NCI-H345 treated with DMSO at 0.1 percent for 48 hours (cell line): ENCODE data around the gene NAALADL1.

Experiments
- DNase-seq: peaks from one replicate; lab custom pipeline; 2025; ENCODE audit not compliant: unreplicated experiment; lab: John Stamatoyannopoulos, UW

NAALADL1 gene, protein sequence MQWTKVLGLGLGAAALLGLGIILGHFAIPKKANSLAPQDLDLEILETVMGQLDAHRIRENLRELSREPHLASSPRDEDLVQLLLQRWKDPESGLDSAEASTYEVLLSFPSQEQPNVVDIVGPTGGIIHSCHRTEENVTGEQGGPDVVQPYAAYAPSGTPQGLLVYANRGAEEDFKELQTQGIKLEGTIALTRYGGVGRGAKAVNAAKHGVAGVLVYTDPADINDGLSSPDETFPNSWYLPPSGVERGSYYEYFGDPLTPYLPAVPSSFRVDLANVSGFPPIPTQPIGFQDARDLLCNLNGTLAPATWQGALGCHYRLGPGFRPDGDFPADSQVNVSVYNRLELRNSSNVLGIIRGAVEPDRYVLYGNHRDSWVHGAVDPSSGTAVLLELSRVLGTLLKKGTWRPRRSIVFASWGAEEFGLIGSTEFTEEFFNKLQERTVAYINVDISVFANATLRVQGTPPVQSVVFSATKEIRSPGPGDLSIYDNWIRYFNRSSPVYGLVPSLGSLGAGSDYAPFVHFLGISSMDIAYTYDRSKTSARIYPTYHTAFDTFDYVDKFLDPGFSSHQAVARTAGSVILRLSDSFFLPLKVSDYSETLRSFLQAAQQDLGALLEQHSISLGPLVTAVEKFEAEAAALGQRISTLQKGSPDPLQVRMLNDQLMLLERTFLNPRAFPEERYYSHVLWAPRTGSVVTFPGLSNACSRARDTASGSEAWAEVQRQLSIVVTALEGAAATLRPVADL

DNA sequence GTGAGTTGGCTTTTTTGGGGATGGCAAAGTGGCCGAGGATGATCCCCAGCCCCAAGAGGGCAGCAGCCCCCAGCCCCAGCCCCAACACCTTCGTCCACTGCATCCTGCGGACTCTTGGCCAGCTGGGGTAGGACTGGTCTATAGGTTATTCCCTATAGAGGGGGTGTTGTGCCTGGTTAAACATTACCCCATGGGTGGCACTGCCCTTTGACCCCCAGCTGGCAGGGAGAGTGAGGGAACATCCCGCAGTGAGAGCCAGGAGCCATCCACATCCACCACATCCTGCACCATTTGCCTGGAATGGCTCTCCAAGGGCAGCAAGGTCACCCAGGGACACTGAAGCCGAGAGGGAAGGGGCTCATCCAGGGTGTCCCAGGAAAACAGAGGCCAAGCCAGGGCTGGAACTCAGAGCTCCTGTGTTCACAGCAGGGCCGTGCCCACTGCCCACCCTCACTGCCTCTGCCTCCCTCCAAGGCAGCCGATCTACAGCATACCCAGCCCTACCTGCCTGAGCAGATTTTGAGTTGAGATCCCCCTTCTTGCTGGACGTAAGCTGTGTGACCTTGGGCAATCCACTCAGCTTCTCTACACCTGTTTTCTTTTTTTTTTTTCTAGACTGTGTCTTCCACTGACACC is at the start of gene NAALADL1:
TSS of gene NAALADL1 (minus strand) at position 135 of the 636 bp plus-strand sequence. CDS start at position 103, 32 bp downstream.
- DNase-seq = no peak

DNA sequence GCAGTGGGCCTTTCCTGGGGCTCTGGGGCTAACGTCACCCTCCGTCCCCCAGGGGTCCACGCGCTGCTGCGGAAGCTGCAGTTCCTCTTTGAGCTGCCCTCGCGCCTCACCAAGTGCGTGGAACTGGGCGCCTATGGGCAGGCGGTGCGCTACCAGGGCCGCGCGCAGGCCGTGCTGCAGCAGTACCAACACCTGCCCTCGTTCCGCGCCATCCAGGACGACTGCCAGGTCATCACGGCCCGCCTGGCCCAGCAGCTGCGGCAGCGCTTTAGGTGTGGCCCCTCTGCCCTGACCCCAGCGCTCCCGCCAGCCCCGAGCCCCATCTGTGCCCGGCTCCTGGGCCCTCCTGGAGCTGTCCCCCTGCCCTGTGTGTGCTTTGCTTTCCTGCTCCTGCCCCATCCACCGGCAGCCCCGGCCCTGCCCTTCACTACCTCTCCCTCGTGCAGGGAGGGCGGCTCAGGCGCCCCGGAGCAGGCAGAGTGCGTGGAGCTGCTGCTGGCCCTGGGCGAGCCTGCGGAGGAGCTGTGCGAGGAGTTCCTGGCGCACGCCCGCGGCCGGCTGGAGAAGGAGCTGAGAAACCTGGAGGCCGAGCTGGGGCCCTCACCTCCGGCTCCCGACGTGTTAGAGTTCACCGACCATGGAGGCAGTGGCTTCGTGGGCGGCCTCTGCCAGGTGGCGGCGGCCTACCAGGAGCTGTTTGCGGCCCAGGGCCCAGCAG is 49.6 kb upstream of the NAALADL1 start:
- DNase-seq = no peak

DNA sequence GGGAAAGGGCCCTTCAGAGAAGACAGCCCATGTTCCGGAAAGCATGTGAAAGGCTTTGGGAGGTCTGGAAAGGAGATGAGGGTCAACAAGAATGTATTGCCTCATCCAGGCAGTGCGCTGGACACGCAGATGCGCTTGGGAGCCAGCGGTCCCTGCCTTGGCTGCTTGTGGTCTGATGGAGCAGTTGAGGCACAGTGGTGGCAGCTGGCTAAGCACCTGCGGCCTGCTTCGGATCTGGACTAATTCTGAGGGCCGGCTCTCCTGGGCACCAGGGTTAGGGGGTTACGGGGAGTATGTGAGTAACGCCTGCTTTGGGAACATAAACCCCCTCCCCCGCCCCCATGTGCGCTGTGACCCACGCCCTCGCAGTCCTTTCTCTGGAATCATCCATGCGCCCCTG is 48.7 kb upstream of the NAALADL1 start:
- DNase-seq = no peak

DNA sequence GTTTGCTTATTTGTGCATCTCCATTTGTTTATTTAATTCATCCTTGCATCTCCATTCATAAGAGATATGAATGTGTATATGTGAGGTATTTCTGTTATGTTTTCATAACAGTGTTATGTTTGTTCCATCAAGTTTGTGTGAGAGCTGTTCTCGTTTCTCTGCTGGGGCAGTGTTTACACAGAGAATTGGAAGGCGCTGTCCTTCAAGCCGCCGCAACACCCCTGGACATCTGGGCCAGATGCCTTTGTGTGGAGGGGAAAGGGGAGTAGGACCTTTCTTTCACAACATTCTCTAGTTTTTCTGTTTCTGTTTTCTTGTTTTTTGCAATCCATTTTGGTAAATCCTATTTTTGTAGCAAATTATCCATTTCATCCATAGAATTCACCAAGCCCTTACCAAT is 46.3 kb upstream of the NAALADL1 start:
- DNase-seq = no peak

DNA sequence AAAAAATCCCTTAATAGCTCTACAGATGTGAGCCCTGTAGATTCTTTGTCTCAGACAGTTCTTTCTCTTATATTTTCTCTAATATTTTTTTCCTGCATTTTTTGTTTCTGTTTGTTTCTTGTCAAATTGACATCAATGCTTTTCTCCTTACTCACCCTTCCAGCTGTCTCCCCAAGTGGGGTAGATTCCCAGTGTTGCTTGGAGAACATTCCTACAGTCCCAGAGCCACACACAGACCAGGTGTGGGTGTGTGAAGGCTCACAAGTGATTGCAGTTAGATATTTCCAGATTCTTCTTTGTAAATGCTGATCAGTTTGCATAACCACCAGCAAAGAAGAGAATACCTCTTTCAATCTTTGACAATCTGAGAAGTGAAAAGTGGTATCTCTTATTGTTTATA is 45.1 kb upstream of the NAALADL1 start:
- DNase-seq = no peak

DNA sequence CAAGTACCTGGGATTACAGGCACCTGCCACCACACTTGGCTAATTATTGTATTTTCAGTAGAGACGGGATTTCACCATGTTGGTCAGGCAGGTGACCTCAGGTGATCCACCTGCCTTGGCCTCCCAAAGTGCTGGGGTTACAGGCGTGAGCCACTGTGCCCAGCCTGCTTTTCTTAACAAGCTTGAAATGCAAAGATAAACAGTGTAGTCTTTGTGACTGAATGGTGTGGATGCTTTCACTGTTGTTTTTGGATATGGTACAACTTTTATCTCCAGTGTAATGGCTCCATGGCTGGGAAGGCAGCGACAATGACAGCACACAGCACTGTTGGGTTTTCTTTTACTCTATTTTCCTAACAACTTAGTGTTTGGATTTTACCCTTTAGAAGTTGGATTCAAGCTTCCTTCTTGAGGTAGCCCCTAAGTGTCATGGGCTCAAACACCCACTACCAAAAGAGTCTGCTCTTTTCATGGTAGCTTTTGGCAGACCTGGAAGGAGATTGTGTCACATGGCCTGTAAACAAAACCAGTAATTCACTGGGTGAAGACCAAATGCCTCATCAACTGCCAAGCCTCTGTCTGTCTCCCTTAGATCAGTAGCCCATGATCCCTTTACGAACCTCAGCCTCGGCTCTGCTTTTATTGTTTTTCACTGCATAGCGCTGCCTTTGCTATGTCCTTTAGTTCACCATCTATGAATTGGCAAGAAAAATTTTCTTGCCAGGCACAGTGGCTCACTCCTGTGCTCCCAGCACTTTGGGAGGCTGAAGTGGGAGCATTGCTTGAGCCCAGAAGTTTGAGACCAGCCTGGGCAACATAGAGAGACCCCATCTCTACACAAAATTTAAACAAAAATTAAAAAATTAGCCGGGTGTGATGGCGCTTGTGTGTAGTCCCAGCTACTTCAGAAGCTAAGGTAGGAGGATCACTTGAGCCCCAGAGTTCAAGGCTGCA is 44.1 kb upstream of the NAALADL1 start:
- DNase-seq = no peak

DNA sequence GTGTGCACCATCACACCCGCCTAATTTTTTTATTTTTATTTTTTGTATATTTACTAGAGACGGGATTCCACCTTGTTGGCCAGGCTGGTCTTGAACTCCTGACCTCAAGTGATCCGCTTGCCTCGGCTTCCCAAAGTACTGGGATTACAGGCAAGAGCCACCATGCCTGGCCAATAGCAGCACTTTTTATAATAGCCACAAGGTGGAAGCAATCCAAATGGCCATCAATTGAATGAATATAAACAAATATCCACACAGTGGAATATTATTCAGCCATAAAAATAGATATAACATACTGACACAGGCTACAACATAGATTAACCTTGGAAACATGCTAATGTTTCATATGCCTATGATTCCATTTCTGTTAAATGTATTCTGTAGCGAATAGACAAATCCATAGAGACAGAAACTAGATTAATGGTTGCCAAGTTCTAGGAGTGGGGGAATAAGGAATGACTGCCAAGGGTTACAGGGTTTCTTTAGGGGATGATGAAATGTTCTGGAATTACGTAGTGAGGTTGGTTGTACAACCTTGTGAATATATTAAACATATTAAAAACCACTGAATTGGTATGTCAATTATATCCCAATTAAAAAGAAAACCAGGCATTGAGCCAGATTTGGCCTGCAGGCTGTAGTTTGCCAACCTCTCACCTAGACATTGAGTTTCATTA is 42.5 kb upstream of the NAALADL1 start:
- DNase-seq = no peak

DNA sequence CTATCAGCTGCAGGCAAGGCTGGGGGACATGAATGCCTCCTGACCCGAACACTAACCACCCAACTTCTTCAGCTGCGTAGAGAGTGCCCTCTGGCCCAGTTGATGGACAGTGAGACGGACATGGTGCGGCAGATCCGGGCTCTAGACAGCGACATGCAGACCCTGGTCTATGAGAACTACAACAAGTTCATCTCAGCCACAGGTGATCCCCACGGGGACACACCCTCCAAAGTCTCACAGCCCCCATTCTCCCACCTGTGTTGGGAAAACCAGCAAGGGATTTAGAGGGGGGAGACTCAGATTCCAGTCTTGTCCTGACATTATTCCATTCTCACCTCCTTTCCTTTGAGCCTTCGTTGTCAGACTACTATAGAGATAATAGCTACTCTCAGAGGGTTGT is 38.6 kb upstream of the NAALADL1 start:
- DNase-seq = no peak

DNA sequence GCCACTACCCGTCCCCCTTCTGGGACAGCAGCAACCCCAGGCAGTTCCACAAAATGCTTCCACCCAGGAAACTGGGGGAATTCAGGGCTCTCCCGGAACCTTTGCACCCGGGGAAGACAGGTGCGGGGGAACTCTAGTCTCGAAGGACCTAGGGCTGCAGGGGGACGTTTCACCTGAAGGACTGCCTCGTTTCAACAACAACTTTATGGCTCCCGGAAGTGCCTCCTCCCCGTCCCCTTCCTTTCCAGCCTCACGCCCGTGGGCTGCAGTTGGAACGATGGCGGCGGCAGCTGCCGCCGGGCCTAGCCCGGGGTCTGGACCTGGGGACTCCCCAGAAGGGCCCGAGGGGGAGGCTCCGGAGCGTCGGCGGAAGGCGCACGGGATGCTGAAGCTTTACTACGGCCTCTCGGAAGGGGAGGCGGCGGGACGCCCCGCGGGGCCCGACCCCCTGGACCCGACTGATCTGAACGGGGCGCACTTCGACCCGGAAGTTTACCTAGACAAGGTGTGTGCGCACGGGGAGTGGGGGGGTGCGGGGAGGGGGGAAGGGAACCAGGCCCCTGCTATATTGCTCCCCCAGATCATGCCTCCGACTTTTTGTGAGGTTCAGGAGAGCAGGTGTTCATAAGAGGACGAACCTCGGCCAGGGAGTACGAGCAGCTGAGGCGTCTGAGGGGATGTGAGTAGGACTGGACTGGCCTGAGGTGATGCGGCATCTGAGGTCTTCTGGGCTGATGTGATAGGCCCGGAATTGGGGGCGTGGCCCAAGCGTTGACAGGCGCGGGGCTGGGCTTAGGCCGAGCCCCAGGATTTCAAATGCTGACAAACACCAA is 37.8 kb upstream of the NAALADL1 start, which contains the start of gene VPS51:
TSS of gene VPS51 (plus strand) at position 241 of the 833 bp plus-strand sequence. CDS start at position 278, 37 bp downstream.
- peak; percentile 66 for DNase-seq

DNA sequence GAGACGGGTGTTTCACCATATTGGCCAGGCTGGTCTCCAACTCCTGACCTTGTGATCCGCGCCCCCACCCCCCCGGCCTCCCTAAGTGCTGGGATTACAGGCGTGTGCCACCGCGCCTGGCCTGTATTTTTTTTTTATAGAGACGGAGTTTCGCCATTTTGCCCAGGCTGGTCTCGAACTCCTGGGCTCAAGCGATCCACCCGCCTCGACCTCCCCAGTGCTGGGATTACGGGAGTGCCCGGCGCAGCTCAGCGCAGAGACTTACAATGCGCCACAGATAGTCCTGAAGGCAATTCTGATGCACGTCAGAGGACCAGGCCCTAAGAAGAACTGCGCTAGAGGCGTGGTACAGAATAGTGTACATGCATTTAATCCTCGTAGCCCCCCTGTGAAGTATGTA is 37.1 kb upstream of the NAALADL1 start:
- DNase-seq = no peak

DNA sequence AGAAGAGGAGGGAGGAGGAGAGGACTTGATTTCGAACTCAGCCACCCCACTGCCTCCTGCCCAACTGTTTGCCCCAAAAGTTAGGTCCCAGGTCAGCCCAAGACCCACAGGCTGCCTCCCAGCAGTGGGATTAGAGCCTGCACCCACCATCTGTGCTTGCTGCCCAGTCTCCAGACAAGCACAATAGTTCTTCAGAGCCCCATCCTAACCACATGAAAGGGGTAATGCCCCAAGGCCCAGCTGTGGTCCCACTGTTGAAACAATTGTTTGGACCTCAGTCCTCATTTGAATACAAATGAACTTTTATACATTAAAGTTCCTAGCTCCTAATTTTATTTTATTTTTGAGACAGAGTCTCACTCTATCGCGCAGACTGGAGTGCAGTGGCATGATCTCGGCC is 32.3 kb upstream of the NAALADL1 start:
- no peak for DNase-seq

DNA sequence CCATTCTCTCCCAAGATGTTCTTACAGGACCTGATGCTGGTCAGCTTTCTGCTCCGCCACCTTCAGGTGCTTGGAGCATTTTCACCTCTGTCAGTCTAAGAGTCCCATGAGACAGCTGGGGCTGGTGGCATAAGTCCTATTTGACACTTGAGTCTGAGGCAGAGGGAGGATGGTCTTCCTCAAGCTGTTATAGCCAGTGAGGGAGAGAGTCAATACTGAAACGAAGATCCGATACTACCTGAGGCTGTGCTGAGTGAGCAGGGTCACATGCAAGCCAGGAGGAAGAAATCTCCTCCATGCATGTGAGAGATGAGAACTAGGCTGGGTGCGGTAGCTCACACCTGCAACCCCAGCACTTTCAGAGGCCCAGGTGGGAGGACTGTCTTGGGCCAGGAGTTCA is 31.3 kb upstream of the NAALADL1 start:
- no peak for DNase-seq

DNA sequence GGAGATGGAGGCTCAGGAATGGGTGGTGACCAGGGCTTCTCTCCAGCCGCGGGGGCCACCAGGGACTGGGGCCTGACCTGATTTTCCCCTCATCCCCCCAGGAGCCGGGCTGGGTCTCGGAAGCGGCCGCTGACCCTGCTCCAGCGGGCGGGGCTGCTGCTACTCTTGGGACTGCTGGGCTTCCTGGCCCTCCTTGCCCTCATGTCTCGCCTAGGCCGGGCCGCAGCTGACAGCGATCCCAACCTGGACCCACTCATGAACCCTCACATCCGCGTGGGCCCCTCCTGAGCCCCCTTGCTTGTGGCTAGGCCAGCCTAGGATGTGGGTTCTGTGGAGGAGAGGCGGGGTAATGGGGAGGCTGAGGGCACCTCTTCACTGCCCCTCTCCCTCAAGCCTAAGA is 29.5 kb upstream of the NAALADL1 start:
- no peak for DNase-seq

DNA sequence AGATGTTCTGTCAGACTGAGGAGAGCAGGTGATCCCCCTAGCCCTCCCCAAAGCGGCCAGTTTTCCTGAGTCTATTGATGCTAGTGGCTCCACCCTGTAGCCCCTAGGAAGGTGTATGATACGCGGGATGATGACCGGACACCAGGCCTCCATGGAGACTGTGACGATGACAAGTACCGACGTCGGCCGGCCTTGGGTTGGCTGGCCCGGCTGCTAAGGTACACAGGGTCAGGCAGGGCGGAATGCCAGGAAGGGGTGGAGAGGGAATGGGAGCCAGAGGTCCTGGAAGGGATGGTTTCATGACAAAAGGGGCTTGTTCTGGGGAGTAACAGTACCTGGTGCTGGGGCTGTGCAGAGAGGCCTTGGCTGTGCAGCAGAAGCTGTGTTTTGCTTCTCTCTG is 28.9 kb upstream of the NAALADL1 start:
- DNase-seq = no peak

DNA sequence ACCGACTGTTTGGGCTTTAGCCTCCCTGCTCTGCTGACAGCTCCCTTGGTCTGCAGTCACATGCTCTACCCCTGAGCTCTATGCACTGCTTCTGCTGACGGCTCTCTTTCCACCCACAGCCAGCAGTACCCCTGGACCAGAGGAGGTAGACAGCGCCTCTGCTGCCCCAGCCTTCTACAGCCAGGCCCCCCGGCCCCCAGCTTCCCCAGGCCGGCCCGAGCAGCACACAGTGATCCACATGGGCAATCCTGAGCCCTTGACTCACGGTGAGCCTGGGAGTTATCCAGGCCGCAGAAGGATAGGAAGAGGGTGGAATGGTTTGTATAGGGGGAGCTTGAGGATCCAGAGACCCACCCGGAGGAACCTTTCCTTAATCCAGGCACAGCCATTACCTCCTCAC is 28.5 kb upstream of the NAALADL1 start:
- no peak for DNase-seq

DNA sequence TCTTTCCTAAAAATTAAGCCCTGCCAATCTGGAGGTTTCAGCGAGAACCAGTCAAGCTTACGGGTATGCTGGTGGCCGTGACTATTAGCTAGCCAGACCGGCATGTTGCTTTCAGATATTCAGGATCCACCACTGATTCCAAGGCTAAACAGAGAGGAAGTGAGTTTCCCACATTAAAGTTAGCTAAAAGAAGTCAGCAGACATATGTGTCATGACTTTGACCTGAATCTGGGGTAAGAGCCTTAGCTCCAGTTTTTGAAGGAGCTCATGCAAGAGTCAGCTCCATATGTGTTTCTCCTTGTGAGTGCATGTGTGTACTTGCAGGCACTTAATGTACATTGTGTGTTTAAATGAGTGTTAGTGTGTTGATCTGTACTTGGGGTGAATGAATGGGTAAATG is 27.1 kb upstream of the NAALADL1 start:
- DNase-seq = no peak

DNA sequence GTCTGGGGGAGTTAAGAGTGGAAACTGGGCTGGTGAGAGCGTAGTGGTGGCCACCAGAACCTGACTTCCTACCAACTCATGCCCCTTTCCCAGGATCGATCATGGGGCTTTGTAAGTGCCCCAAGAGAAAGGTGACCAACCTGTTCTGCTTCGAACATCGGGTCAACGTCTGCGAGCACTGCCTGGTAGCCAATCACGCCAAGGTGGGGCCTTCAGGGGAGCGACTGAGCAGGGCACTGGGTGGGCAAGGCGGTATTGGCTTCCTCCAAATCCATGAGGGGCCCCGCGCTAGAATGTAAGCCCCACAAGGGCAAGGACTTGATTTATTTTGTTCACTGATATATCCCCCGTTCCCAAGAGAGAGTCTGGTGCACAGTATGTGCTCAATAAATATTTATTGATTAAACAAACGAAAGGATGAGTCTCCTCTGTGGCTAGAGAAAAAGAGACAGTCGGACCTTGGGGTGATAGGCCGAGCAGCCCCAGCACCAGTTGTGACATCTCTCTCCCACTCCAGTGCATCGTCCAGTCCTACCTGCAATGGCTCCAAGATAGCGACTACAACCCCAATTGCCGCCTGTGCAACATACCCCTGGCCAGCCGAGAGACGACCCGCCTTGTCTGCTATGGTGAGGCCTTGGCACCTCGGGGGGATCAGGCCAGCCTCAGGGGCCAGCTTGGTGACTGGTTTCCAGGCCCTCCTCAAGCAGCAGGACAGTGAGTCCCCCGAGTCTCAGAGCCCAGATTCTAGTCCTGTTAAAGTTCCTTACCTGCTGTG is 26.4 kb upstream of the NAALADL1 start:
- no peak for DNase-seq
